KOPT-K1 (cell line): ENCODE measurements around the gene RALGPS1.

Experiments
- H3K27ac ChIP-seq: fragments of 200-600 bp; sonication (generic); 2 replicates; pipeline ENCODE4 v1.5.1; 2016; ENCODE audit warnings: antibody characterized with exemption, mild to moderate bottlenecking, low read depth, low read length; ENCODE audit not compliant: poor library complexity, severe bottlenecking
- H3K36me3 ChIP-seq: fragments of 200-600 bp; sonication (generic); 2 replicates; pipeline ENCODE4 v1.5.1; 2017; ENCODE audit warnings: antibody characterized with exemption, mild to moderate bottlenecking, low read length, moderate library complexity; ENCODE audit not compliant: insufficient read depth
- H3K9me3 ChIP-seq: fragments of 200-600 bp; sonication (generic); 2 replicates; pipeline ENCODE4 v1.5.1; 2017; ENCODE audit warnings: antibody characterized with exemption, low read length, mild to moderate bottlenecking; ENCODE audit not compliant: insufficient read depth, poor library complexity, severe bottlenecking

RALGPS1 gene

GRCh38 chr9:126959917-126960316 is 45.3 kb downstream of the RALGPS1 start:
- Histone ChIP-seq H3K9me3 (no peaks in the 10 kb centered on the region), H3K36me3 (peaks cover 11% of the 10 kb centered on the region; the same call in 1 of the 2 replicates), H3K27ac (no peak overlapping the region)

DNA sequence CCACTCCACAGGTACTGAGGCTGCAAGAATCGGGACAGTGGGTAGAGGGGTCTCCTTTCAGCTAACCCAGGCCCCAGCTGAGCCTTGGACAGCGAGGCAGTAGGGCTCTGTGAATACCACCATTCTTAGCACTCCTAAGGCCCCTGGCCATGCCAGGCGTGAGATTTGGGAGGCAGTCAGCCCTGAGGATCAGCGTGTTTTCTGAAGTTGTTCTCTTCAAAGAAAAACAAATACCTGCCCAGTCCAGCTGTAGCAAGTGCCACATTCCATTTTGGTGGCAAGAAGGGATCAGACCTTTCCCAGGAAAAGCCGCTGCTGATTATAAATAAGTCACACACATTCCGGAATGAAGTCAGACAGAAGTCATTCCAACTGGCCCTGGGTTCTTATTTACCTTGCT is 47.8 kb downstream of the RALGPS1 start:
- no peak overlapping the region for H3K27ac ChIP-seq
- peaks cover 33% of the 10 kb centered on the region for H3K36me3 ChIP-seq
- no peaks in the 10 kb centered on the region for H3K9me3 ChIP-seq

GRCh38 chr9:126965077-126965476 is 50.5 kb downstream of the RALGPS1 start:
- Histone ChIP-seq H3K36me3 (peaks cover 37% of the 10 kb centered on the region), H3K9me3 (no peaks in the 10 kb centered on the region), H3K27ac (no peak overlapping the region)

- Histone ChIP-seq H3K27ac (no peak overlapping the region), H3K36me3 (peaks cover 37% of the 10 kb centered on the region)
Observed at GRCh38 chr9:126965541-126966428, 51.2 kb downstream of the RALGPS1 start.

DNA sequence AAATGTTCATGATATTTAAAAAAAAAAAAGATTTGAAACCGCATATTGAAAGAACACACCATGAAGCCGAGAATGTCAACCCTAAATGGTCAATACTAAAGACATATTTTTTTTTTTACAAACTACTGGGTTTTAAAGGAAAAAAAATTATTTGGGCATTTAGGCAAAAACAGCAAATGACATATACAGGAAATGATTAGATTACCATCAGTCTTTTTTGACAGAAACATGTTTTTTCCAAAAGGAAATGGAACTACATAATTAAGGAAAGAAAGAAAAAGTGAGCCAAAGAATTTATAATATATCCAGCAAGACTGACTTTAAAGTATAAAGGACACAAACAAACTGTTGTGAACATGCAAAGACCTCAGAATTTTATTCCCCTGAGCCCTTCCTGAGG is 56.7 kb downstream of the RALGPS1 start:
- Histone ChIP-seq H3K36me3 (peaks cover 15% of the 10 kb centered on the region; the same call in 1 of the 2 replicates), H3K27ac (no peak overlapping the region), H3K9me3 (no peaks in the 10 kb centered on the region)

More at GRCh38 chr9:126965541-126966428, 51.2 kb downstream of the RALGPS1 start:
- H3K9me3 ChIP-seq = no peaks in the 10 kb centered on the region

- Histone ChIP-seq H3K27ac (no peak overlapping the region), H3K9me3 (no peaks in the 10 kb centered on the region), H3K36me3 (peaks cover 18% of the 10 kb centered on the region)
Observed at GRCh38 chr9:126973651-126974529, 59.3 kb downstream of the RALGPS1 start.

GRCh38 chr9:126974594-126974993 is 60.0 kb downstream of the RALGPS1 start:
- H3K27ac ChIP-seq = no peak overlapping the region
- H3K36me3 ChIP-seq = peaks cover 18% of the 10 kb centered on the region
- no peaks in the 10 kb centered on the region for H3K9me3 ChIP-seq

DNA sequence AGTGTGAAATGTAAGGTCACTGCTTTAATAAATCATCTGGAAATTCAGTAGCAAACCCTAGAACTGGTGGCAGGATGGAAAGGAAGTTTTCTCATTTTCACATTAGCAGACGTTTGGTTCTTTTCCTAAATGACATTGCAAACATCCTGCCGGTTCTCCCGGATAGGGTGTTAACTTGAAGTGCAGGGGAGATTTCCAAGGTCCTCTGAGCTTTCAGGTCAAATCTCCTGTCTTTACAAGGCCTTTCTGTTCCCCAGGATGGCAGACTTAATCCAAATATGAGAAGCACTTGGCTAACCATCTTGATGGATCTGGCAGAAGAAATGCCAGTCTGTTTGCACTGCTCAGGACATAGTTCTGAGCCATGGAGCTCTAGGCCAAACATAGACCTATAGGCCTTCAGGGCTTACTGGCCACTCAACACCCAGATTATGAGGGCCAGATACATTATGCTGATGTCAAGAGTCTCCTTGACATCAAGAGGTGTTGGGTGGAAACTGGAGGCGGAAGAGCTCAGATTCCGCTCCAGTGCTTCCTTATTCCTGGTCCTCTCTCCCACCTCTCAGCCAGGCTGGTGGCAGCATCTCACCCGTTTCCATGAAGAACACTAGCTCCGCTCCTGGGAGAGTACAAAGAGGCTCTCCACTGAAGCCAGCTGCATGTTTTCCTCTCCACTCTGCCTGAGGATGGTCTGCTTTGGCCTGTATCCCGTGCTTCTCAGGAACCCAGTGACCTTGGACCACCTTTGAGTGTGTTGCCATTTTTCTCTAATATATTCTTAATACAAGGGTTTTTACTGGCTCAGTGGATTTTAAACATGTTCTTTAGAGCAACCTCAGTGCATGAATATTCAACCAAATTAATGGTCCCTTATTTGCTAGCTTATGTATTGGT is 61.0 kb downstream of the RALGPS1 start:
- H3K36me3 ChIP-seq = peaks cover 18% of the 10 kb centered on the region
- no peaks in the 10 kb centered on the region for H3K9me3 ChIP-seq
- no peak overlapping the region for H3K27ac ChIP-seq

DNA sequence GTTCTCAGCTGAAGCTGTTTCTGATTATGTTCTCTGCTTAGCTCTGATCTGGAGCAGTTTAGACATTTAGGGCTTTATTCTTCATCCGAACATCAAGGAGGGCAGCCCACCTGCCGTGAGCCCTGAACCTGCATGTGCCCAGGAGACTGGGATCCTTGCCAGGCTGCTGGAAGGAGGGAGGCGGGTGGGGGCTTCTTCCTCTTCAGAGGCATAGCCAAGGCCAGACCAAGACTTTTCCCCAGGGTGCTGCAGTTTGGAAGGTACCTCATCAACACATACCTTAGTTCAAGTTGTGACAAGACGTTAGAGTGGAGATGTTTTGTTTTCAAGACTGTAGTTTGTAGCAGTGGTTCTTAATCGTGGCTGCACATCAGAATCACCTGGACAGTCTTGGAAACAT is 64.9 kb downstream of the RALGPS1 start:
- Histone ChIP-seq H3K27ac (no peak overlapping the region), H3K9me3 (peaks cover 7% of the 10 kb centered on the region), H3K36me3 (peaks cover 31% of the 10 kb centered on the region)

- Histone ChIP-seq H3K9me3 (peaks cover 7% of the 10 kb centered on the region), H3K27ac (no peak overlapping the region), H3K36me3 (peaks cover 31% of the 10 kb centered on the region)
Observed at GRCh38 chr9:126980231-126980630, 65.6 kb downstream of the RALGPS1 start.

GRCh38 chr9:126981218-126981617 is 66.6 kb downstream of the RALGPS1 start:
- Histone ChIP-seq H3K36me3 (peaks cover 29% of the 10 kb centered on the region), H3K9me3 (peaks cover 7% of the 10 kb centered on the region), H3K27ac (no peak overlapping the region)

DNA sequence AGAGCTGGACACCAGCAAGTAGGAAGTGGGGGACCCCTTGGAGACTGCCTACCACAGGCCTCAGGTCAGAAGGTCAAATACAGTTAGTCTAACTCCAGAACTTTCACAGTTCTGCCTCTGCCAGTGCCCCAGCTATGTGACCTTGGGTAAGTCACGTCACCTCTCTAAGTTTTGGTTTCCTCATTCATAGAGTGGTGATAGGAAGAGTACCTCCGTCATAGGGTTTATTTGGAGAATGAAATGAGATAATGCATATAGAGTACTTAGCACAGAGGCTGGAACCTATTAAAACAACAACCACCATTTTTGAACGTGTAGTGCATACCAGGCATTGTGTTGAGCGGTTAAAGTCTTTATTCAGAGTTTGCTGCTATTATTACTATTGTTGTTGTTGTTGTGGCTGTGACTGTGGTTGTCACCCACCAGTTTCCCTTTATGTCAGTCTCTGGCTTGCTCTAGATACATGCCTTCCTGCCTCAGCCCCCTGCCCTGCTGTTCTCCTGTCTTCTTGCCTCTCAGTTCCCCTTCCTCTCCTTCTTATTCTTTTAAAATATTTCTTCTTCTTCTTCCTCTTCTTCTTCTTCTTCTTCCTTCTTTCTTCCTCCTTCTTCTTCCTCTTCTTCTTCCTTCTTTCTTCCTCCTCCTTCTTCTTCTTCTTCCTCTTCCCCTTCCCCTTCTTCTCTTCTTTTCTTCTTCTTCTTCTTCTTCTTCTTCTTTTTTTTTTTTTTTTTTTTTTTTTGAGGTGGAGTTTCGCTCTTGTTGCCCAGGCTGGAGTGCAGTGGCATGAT is 67.8 kb downstream of the RALGPS1 start:
- peaks cover 7% of the 10 kb centered on the region for H3K9me3 ChIP-seq
- H3K36me3 ChIP-seq = peaks cover 22% of the 10 kb centered on the region
- H3K27ac ChIP-seq = no peak overlapping the region

DNA sequence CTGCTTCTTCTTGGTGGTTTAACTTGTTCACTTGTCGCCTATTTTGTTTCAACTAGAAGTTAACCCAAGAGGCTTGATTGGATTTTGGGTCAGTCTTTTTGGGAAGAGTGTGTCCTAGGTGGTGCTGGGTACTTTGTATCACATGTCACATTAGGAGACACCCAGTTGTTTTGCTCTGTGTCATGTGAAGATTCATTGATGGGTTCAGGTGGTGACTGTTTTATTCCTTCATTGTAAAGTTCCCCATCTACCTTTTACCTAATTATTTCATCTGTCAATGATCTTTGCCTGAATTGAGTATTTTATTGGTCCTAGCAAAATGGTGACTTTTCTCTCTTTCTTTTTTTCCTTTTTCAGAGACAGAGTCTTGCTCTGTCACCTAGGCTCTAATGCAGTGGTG is 69.2 kb downstream of the RALGPS1 start:
- Histone ChIP-seq H3K9me3 (peaks cover 7% of the 10 kb centered on the region), H3K27ac (no peak overlapping the region), H3K36me3 (peaks cover 14% of the 10 kb centered on the region)

DNA sequence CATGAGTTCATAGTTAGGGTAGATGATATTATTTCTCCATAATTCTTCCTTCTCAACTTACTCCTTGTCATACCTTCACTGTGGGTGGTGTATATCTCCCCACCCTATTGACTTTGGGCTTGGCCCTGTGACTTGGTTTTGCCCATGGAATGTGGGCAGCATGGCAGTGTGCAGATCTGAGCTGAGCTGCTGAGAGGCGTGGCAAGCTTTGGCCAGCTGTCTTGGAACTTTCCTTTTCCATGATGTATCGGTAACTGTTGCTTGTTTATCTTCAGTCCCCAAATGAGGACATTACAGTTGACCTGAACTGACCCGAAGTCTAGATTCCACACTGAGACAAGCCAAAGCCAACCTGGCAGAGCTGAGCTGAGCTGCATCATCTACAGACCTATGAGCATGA is 70.4 kb downstream of the RALGPS1 start:
- no peak overlapping the region for H3K27ac ChIP-seq
- H3K36me3 ChIP-seq = peaks cover 18% of the 10 kb centered on the region; the same call in 1 of the 2 replicates
- peaks cover 7% of the 10 kb centered on the region for H3K9me3 ChIP-seq
